Astrocyte (in vitro differentiated cells and primary cell): ENCODE measurements around the gene DAB2.

Experiments used
- EZH2 ChIP-seq: IDR thresholded peaks from 2 replicates; pipeline ENCODE4 v1.6.1; 2012; ENCODE audit warnings: mild to moderate bottlenecking, low read length, inconsistent platforms; ENCODE audit not compliant: insufficient read depth
- TF ChIP-seq, protein P1 (sequence below): IDR thresholded peaks from 2 replicates; pipeline ENCODE4 v1.5.1; 2011; ENCODE audit warnings: low read depth, mild to moderate bottlenecking, inconsistent platforms, low read length, moderate library complexity; ENCODE audit not compliant: insufficient read depth

GRCh38 chr5:39390945-39391344, 33.8 kb downstream of the DAB2 start:
- TF ChIP-seq, protein P1, sequence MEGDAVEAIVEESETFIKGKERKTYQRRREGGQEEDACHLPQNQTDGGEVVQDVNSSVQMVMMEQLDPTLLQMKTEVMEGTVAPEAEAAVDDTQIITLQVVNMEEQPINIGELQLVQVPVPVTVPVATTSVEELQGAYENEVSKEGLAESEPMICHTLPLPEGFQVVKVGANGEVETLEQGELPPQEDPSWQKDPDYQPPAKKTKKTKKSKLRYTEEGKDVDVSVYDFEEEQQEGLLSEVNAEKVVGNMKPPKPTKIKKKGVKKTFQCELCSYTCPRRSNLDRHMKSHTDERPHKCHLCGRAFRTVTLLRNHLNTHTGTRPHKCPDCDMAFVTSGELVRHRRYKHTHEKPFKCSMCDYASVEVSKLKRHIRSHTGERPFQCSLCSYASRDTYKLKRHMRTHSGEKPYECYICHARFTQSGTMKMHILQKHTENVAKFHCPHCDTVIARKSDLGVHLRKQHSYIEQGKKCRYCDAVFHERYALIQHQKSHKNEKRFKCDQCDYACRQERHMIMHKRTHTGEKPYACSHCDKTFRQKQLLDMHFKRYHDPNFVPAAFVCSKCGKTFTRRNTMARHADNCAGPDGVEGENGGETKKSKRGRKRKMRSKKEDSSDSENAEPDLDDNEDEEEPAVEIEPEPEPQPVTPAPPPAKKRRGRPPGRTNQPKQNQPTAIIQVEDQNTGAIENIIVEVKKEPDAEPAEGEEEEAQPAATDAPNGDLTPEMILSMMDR, result no peak
- no peak for TF ChIP-seq EZH2
